GM18858 (cell line): ENCODE results near the gene UNC5B.

Experiments
- ATAC-seq: cut with Tn5 transposase; IDR thresholded peaks from one replicate; pipeline ENCODE4 v1.9.1; 2021; ENCODE audit not compliant: unreplicated experiment

The UNC5B gene

DNA sequence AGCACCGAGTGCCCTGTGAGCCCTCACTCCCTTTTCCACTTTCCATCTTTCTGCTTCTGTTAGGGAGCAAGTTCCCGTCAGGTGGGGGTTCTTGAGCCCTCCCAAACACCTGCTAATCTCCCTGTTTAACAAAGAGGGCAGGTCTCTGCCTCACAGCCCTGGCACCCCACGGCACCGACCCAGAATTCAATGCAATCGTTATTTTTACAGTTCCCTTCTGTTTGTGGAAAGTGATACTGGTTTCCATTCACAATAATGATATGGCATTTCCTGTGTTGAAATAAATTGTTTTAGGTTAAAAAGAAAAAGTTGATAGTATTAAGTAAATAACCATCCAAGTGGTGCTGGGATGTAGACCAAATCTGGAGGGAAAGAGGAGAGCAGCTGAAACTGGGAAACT is 67.8 kb downstream of the UNC5B start:
- no peak for ATAC-seq

DNA sequence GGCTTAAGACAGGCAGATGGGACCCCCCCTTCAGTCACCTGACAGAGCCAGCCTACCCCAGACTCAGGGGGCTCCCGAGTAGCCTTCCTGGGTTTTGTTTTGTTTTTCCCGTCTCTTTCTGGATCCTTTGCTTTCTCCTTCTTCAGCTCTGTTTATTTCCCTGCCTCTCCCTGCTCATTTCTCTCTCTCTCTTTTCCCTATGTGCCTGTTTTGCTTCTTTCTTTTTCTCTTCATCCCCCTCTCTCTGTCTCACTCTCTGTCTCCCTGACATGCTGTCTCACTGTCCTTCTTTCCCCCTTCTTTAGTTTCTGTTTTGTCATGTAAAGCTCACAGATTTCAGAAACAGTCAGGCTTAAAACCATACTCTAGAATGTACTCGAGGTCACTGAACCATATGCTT is 68.5 kb downstream of the UNC5B start:
- no peak for ATAC-seq

DNA sequence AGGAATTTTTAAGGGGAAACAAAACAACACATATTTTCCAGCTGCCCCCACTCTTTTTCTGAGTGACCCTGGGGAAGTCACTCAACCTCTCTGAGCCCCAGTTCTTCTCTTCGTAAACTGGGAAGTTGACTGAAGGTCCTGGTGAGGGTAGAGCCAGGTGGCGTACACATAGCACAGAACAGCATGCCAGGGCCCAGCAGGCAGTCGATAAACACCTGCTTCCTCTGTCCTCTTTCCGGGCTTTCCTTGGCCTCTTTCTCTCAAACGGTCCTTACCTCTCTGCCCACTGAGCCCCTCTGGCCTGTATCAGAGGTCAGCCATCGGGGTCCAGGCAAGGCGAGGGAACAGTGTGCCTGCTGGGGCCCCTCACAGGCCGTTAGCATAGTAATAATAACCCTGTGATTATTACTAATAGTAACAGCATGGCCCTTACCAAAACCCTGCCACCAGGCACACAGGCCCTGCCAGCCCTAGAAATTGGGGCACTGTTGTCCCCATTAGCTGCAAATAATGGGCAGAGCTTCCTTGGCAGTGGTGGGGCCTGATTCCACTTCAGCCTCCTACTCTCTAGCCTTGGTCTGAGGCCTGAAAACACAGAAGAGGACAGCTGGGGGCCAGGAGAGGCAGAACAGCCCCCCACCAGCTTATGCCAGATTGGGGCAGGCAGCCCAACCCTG is 69.4 kb downstream of the UNC5B start:
- ATAC-seq: no peak

DNA sequence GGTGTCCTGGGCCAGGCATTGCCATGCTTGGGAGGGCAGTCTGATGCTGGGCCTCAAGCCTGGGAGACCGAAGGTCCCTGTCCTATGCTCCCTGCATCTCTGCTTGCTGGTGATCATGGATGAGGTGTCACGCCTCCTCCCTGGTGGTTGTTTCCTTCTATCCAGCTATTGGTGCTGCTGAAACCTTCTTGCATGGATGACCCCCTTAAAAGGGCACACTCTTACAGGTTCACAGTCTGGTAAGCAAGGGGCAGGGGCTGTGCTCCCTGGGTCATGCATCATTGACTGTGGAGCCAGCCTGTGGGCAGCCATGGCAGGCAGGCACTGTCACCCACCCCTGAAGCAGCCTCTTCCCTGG is 69.9 kb downstream of the UNC5B start:
- no peak for ATAC-seq

- ATAC-seq: no peak
Measured at GRCh38 chr10:71283410-71283809, 71.0 kb downstream of the UNC5B start.

DNA sequence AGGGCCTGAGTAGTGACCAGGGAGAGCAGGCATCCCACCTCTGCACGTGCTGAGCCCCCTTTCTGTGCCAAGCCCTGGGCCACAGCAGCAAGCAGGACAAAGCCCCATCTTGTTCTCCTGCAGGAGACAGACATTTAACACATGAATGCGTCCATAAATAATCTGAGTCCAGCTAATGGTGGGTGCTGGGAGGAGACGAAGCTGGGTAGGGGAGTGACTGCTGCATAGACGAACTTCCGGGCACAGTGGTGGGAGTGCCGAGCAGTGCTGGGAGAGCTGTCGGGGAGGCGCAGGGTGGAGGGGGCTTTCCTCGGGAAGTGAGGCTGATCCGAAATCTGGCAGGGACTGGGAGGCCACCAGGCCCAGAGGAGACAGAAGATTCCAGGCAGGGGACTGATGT is 71.5 kb downstream of the UNC5B start:
- no peak for ATAC-seq

DNA sequence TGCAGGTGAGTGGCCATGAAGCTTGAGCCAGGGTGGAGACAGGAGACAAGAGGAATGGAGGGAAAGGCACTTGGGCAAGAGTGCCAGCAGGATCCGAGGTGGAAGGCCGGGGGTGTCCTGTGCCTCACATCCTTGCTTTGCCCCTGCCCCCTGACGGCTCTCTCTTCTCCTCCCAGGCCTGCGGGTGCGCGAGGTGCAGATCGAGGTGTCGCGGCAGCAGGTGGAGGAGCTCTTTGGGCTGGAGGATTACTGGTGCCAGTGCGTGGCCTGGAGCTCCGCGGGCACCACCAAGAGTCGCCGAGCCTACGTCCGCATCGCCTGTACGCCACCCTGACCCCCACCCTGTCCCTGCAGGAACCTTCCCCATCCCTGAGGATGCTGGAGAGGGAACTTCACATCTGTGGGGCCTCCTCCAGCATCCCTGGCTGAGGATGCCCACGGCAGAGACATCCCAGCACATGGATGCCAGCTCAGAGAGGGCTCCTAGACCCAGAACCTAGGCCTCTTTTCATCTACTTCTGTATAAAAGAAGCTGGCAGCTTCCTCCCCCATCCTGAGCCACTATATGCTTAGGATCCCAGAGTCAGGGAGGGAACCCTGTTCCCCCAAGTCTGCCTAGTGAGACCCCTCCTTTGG is 72.3 kb downstream of the UNC5B start:
- ATAC-seq: no peak

DNA sequence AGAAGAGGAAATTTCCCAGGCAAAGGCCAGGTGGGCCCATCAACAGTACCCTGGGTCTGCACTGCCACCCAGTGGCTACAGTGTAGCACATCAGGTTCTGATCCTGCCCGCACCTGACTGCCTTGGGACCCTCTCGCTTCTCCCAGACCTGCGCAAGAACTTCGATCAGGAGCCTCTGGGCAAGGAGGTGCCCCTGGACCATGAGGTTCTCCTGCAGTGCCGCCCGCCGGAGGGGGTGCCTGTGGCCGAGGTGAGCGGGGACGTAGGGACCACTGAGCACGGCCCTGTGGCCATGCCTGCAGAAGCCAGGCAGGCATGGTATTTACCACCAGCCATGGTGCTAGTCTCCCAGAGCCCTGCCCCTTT is 72.8 kb downstream of the UNC5B start:
- no peak for ATAC-seq

DNA sequence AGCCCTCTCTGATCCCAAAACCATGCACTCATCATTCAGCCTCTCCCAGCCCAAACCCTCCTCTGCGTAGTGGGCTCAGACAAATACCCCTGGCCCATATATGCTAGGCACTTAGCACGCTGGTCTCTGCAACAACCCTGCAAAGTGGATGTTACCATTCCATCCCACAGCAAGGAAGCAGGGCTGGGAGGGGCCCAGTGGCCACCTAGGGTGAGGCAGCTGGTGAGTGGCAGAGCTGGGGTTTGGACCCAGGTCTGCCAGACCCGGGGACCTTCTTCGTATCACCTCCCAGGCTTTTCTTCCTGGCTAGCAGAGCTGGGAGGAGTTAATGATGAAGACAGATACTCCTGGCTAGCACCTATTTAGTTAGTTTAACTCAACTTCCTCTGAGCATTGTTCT is 73.6 kb downstream of the UNC5B start:
- ATAC-seq: no peak

DNA sequence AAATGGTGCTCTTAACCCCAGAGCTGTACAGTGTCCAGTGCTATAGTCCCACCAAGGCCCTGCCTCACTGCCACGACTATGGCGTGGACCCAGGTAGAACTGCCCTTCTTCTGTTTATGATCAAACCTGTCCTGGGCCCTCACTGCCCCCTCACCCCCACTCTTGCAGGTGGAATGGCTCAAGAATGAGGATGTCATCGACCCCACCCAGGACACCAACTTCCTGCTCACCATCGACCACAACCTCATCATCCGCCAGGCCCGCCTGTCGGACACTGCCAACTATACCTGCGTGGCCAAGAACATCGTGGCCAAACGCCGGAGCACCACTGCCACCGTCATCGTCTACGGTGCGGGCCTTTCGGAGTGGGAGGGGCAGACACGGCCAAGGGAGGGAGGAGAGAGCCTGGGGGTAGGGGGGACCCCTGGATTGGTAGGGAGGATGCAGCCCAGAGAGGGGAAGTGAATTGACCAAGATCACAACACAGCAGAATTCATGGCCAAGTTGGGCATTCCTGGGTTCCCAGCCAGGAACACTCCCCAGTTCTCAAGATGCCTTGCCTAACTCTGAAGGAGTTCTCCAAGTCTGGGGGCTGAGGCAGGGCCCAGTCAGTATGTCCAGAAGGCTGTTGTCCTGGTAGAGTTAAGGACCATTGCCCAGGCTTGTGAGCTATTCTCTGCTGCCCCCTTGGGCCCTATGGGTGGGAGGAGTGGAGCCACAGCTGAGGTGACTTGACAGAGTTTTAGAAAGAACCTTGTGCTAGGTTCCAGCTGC is 74.3 kb downstream of the UNC5B start:
- ATAC-seq: no peak

- no peak for ATAC-seq
Measured at GRCh38 chr10:71287456-71287855, 75.1 kb downstream of the UNC5B start.

- no peak for ATAC-seq
Measured at GRCh38 chr10:71288461-71288860, 76.1 kb downstream of the UNC5B start.

DNA sequence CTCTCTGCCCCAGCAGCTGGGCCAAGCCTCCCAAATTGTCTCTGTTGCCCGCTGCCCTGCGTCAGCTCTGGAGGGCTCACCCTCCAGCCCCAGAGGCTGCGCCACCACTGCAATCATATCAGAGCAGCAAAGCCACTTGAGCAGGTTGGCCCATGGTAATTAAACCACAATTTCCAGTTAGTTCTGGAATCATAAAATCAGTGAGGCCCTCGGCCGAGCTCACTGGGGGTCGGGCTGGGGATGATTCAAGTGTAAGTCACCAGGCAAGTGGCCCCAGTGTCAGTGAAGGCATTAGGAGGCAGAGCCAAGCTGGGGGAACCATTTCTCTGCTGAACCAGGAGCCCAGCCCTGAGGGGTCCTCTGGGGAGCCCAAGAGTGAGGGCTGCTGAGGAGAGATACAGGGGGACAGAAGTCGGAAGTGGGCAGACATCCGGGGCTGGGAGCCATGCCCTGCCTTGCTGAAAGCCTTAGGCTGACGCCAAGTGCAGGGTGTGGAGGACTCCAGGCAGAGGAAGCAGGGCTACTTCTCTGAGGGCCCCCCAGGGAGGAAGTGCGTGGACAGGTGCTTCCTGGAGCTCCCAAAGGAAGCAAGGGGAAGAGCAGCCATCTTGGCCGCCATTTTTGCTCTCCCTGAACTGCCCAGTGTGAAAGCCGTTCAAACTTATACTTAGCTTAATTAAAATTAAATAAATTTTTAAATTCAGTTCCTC is 77.2 kb downstream of the UNC5B start:
- ATAC-seq: no peak

GRCh38 chr10:71290331-71290730 is 78.0 kb downstream of the UNC5B start:
- no peak for ATAC-seq

- ATAC-seq: no peak
Measured at GRCh38 chr10:71290806-71291527, 78.6 kb downstream of the UNC5B start.

DNA sequence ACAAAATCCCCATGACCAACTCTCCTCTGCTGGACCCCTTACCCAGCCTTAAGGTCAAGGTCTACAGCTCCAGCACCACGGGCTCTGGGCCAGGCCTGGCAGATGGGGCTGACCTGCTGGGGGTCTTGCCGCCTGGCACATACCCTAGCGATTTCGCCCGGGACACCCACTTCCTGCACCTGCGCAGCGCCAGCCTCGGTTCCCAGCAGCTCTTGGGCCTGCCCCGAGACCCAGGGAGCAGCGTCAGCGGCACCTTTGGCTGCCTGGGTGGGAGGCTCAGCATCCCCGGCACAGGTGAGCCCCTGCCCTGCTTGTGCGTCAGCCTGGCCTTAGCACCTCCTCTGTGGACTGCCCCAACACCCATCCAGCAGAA is 79.1 kb downstream of the UNC5B start:
- no peak for ATAC-seq

- ATAC-seq: no peak
Measured at GRCh38 chr10:71292624-71293445, 80.5 kb downstream of the UNC5B start.

DNA sequence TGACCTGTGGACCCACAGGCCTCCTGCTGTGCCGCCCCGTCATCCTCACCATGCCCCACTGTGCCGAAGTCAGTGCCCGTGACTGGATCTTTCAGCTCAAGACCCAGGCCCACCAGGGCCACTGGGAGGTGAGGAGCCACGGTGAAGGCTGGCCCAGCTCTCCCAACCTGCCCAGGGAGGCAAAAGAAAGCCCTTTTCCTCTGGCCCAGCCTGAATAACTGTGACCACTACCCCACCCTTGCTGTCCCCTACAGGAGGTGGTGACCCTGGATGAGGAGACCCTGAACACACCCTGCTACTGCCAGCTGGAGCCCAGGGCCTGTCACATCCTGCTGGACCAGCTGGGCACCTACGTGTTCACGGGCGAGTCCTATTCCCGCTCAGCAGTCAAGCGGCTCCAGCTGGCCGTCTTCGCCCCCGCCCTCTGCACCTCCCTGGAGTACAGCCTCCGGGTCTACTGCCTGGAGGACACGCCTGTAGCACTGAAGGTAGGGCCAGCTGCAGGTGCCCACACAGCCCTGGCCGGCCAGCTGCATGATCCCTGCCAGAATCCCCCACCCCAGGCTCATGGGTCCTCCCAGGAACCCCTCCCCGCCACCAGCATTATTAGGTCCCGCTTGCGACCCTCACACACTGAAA is 81.2 kb downstream of the UNC5B start:
- ATAC-seq: no peak

- no peak for ATAC-seq
Measured at GRCh38 chr10:71294091-71294561, 81.8 kb downstream of the UNC5B start.

GRCh38 chr10:71294856-71295255 is 82.5 kb downstream of the UNC5B start:
- ATAC-seq: no peak
